Gastrocnemius medialis (tissue), 4 donors: Measurements from ENCODE around the gene DCUN1D4.

Experiments
- CTCF ChIP-seq, 5 experiments: fragments of 450-650 bp in 3 of 5; fragments of 200-600 bp in 2 of 5; sonication (generic) in 2 of 5; IDR thresholded peaks in 4 of 5; conservative IDR thresholded peaks in 1 of 5; 1 replicate in 4 of 5; 2 replicates in 1 of 5; pipeline ENCODE4 v1.5.1; 2016 to 2019; ENCODE audit warnings: antibody characterized with exemption in 5 of 5, mild to moderate bottlenecking in 3 of 5, moderate library complexity in 3 of 5
- POLR2A ChIP-seq, 2 donors: fragments of 450-650 bp; IDR thresholded peaks; one replicate each; pipeline ENCODE4 v1.6.1; 2017; ENCODE audit warnings: antibody characterized with exemption in 2 of 2, mild to moderate bottlenecking in 2 of 2, moderate library complexity in 2 of 2

- TF ChIP-seq CTCF (IDR thresholded peaks at IDR 0.05 in 4 of 5, conservative IDR thresholded peaks at IDR 0.05 in 1 of 5) (no peak), POLR2A (IDR thresholded peaks at IDR 0.05) (no peak)
These were observed 115.4 kb downstream of the DCUN1D4 start for GRCh38 chr4:51958199-51958968.
